HG03135 (cell line): ENCODE data around the gene UBE3A.
"Not testable (repeated sequence)": the region's sequence is repeated elsewhere in the genome, so short reads cannot be mapped to it uniquely, and the experiment has no call there.

Experiments
- ATAC-seq: cut with Tn5 transposase; IDR thresholded peaks from one replicate; pipeline ENCODE4 v1.9.1; 2021; ENCODE audit warnings: mild to moderate bottlenecking, moderate library complexity; ENCODE audit not compliant: unreplicated experiment

UBE3A gene

DNA sequence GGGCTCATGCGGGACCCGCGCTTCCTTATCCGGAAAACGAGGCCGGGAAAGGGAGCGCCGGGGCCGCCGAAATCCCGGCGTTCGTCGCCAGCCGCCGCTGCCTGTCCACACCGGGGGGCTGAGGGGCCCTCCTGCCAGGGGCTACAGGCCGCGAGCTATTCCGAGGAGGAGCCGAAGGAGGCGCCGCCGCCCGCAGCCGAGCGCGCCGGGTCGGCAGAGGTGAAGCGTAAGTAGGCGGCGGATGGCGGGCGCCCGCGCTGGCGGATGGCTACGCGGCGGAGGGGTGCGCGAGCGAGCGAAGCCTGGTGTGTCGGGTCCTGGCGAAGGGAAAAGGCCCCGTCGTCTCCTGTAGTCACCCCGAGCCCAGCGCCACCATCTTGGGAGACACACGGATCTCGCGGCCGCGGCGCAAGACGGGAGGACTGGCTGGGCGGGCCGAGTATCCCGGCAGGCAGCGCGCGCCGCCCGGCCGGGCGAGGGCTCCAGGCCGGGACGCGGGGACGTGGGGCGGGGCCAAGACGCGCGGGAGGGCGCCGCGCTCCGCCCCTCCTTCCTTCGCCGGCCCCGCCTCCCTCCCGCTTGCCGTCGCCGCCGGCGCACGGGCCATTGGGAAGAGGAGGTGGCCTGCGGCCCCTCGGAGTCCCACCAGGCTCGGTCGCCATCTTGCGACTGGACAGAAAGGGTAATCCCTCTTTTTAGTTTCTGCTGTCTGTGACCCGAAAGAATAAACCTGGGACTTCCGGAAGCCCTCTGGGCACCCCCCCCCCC, at the start of gene UBE3A:
Gene UBE3A, minus strand, starts transcription at position 424 of the 768 bp plus-strand sequence. CDS start 29,917 bp downstream, outside the sequence.
- ATAC-seq, result peak; percentile 88

DNA sequence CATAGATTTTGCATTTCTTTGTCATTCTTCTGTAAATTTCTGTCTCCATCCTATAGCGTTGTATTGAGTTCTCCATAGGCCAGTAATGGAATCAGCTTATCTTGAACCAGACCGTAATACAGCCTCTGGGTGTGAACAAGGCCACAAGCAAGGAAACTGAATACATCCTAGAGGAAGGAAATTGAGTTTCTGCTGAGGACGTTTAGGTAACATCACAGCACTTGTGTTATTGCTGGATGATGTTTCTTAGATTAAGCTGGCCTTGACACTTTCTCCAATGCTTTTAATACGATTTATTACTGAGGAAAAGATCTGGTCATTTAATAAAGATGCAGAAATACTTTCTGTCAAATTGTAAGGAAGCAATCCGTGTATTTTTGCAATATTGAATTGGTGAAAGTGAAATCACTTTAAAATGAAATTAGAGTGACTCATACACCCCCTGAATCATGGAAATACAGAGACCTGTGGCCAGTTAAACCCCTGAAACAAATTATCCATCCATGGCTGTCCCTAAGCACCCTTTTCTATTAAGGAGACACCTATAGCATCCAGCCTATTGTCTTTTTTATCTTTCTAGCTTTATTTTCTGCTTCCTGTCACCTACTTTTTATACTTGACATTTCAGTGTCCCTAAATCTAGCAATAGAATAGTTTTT, 48.5 kb upstream of the UBE3A start:
- no peak for ATAC-seq

DNA sequence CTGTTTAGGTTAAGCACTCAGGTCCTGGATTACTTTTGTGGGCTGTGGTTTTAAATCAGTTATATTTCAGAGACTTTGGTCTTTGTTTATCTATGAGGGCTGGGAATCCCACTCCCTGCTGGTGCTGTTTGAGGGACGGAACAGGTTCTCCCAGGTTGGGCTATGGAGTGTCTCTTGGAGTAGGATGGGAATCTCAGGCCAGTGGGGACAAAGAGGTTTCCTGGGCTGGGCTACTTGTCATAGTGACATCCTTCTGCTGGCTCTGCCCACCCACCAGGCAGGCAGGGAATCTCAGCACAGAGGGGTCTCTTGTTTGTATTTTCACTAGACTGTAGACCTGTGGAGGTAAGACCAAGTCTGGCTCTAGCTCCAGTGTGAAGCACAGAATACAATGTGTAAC, 47.2 kb upstream of the UBE3A start:
- ATAC-seq, result no peak

GRCh38 chr15:25481208-25481859, 42.5 kb upstream of the UBE3A start:
- ATAC-seq, result no peak

DNA sequence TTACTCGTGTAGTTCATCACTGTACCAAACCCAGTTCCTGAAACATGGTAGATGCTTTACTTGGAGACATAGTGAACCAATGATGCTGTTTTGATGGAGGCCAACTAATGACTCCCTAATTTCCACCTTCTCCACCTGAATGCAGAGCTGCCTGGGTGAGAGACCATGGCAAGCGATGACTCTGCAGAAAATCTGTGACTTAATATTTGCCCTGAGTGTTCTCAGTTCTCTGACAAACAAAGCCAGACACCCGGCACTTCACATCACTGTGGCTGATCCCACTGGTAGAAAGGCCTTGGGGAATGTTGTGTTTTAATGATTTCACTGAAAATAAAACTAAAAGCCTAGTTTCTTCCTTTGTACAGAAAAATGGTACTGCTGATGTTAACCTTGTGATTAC, 39.5 kb upstream of the UBE3A start:
- ATAC-seq, result no peak

GRCh38 chr15:25477816-25478215, 39.0 kb upstream of the UBE3A start:
- ATAC-seq, result no peak

DNA sequence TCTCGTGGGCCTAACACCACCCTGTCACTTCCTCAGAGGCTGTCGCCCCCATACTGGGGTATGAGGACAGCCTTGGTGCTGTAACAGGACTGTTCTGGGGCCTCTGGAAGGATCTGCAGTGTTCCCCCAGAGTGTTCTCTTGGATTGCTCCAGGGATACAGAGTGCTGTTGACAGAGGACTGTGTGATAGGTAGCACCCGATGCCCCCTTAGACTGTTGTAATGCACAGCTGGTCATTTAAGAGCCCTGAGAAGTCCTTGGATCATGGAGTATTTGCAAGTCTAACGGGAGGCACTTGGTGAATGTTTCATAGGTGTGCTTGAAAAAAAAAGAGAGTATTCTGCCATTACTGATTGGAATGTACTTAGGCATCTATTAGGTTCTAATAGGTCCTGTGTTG, 35.4 kb upstream of the UBE3A start:
- no peak for ATAC-seq

DNA sequence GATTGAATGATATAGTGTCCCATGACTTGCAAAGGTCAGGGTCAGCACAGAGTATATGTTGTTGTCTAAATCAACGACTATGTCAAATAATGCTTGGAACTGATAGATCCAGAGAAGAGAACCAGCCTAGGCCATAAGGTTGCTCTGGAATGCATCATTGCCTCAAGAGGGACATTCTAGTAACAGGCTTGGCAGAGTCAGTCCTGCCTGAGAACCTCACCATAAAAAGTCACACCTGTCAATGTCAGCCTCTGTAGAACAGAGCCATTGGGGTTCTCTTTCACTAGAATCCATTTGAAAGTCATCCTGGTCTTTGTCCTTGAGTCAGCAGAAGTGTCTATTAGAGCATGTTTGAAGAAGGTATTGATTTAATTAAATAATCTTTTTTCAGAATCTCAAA, 31.4 kb upstream of the UBE3A start:
- ATAC-seq, result no peak

DNA sequence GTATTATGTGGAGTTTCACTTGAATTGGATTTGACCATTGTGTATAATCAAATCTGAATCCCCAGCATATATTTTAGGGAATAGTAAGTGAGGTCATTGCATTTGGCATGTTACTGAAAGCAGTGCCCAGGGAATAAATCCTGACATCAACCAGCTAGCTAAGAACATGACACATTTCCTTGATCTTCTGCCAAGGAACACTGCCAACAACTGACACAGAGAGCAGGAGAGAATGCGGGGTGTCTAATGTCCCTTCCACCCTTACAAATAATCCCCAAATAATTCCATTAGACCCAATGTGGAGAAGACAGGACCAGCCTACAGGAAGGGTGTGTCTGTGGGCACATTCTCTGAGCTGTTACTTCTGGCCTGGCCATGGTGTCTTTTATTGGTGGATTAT, 30.6 kb upstream of the UBE3A start:
- no peak for ATAC-seq

DNA sequence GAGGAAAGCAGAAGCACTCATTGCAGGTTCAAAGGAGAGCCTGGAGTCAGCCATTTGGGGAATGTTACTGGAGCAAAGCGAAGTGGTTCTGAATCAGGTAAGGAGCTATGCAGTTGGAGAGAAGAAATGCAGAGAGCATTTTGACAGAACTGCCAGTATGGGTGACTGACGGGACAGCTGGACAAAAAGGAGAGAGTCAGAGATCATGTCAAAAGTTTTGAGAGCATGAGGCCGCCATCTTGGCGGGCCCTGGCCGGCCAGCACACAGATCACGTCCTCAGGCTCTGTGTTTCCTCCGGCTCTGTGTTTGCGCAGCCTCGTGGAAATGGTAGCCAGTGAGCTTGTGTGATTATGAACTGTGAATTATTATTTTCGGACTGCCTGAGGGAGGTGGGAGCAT, 29.8 kb upstream of the UBE3A start:
- no peak for ATAC-seq

- ATAC-seq, result no peak
These were observed 27.0 kb upstream of the UBE3A start for GRCh38 chr15:25465835-25466234.

DNA sequence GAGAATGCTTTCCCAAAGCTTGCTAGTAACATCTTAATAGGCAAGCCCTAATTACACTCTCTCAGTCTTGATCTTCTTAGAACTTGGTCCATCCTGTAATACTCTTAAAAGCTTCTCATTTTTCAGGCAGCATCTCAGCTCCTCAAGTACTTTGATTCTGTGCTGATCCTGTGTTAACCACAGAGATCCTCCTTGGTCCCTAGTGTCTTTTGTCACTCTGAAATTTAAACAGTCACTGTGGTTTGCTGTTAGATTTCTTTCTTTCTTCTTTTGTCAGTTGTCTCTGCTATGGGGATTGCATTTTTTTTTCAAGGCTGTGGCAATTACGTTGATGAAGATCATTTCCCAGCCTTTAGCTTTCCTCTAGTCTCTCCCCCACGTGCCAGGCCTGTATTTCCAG, 26.0 kb upstream of the UBE3A start:
- no peak for ATAC-seq

DNA sequence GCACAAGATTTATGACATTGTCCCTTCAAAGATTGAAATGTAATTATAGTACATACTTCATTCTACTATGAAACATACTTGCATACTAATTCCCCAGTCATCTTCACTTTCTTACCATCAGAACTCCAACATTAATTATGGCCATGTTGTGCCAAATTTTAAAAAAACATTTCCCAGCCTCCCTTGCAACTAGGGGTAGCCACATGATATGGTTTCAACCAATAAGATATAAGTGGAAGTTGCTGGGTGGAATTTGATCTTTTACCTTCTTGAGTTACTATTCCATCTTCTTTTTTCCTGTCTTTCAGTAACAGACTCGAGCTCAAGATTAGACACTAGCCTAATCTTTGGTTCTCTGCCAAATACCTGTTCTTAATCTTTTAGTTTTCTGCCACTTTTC, 25.6 kb upstream of the UBE3A start:
- no peak for ATAC-seq

- ATAC-seq, result no peak
These were observed 17.4 kb upstream of the UBE3A start for GRCh38 chr15:25456196-25456595.

DNA sequence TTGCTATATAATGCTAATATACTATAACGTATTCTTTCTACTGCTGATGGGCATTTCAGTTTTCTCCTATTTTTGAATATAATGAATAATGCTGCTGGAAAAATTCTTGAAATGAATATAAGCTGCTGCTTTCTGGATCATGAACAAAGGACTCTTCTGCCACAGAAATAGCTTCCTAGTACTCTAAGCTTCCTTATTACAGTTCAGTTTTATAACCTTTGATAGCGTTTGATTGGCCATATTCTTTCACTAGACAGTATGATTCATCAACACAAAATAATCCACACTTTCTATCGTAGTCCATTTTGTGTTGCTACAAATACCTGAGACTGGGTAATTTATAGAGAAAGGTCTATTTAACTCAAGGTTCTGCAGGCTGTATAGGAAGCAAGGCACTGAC, 16.4 kb upstream of the UBE3A start:
- no peak for ATAC-seq

GRCh38 chr15:25454771-25455170, 15.9 kb upstream of the UBE3A start:
- ATAC-seq, result no peak

DNA sequence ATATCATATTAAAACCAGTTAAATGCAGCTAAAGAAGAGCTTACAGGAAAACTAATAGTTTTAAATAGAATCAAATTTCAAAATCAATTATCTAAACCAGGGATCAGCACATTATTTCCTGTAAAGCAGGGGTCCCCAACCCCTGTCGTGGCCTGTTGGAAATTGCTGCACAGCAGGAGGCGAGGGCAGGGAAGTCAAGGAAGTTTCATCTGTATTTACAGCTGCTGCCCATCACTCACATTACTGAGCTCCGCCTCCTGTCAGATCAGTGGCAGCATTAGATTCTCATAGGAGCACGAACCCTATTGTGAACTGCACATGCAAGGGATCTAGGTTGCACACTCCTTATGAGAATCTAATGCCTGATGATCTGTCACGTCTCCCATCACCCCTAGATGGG, 14.4 kb upstream of the UBE3A start:
- not testable (repeated sequence) for ATAC-seq

DNA sequence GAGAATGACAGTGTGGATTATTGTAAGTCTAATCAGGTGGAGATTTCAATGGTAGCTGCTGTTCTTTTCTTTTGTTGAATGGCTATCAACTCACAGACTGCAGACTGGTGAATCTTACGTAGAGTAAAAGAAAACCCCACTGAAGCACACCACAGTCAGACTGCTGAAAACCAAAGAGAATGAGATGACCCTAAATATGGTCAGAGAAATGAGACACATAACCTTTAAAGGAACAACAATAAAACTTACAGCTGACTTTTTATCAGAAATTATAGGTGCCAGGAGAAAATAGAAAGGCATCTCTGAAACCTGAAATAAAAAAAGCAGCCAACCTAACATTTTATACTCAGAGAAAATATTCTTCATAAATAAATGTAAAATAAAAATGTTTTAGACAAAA, 12.7 kb upstream of the UBE3A start:
- no peak for ATAC-seq

DNA sequence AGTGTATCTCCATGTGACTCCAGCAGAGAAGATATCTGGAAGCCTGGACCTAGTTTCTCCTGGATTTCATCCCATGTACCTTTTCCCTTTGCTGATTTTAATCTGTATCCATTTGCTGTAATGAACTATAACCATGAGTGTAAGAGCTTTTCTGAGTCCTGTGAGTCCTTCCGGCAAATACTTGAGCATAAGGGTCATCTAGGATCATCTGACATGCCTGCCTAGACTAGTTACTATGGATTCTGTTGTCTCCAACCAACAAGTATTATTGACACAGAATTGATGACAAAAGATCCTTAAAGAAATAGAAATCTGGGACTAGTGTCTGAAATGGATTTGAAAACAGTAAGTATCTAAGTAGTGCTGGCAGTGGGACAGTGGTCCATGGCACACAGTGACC, 11.3 kb upstream of the UBE3A start:
- no peak for ATAC-seq

- ATAC-seq, result no peak
These were observed 7.3 kb upstream of the UBE3A start for GRCh38 chr15:25446076-25446475.

DNA sequence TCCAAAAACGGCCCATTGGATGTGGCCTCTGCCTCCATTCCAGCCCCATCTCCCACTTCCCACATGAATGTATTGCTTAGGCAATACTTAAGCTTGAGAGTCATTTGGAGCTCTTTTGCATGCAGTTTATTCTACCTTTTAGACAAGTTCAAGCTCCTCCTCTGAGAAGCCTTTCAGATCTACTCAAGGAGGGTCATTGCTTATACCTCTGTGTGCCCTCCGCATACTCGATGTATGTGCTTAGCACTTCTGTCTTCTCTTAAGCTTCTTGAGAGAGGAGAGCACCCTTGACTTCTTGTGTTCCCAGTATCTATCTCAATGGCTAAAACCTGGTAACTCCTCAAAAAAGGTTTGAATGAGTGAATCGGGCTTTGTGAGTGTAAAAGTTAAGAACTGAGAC, 6.6 kb upstream of the UBE3A start:
- ATAC-seq, result no peak

DNA sequence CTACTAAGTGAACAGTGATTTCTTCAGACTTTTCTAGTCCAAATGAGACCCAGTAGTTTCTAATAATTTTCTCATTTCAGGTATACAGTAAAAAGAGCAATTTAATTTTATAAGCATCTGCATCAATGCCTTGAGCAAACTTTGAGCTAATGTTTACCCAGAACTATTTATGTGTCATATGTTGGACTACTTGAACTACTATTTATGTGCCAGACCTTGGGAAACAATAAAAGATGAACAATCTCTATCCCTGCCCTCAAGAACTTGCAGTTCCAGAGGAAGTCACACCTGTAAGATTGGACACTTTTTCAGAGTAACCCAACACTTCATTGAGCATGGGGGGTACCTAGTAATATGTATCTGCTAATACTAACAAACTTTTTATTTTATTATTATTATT, 2.3 kb upstream of the UBE3A start:
- no peak for ATAC-seq
